NCI-H748 (cell line): ENCODE measurements around the gene CSNK2B.

Experiments used
- DNase-seq: peaks from one replicate; lab custom pipeline; 2025; ENCODE audit not compliant: unreplicated experiment; lab: John Stamatoyannopoulos, UW

Gene CSNK2B

DNA sequence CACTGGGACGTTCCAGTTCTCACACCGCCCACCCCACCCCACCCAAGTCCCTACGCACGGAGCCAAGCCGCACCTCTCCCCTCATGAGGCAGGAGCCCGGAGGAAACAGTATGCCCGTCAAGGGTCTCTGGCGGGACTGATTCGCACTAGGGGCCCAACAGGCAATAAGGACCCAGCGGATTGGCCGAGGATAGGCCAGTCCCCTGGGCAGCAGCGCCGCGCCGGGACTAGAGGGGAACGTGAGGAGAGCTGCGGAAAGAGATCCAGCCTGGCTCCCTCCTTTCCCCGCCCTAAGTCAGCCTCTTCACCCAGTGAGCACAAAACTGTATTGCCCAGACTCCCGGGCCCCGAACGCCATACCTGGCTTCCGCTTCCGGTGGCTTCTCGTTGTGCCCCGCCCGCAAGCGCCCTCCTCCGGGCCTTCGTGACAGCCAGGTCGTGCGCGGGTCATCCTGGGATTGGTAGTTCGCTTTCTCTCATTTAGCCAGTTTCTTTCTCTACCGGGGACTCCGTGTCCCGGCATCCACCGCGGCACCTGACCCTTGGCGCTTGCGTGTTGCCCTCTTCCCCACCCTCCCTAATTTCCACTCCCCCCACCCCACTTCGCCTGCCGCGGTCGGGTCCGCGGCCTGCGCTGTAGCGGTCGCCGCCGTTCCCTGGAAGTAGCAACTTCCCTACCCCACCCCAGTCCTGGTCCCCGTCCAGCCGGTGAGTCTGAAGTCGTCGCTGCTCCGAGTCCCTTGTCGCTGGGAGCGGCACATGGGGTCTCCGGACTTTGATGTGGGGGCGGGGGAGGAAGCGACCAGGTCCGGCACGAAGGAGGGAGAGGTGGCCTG, at the start of gene CSNK2B:
CSNK2B (plus strand) TSS at position 580 of the 836 bp plus-strand sequence. CDS start 752 bp downstream, outside the sequence.
- peak; percentile 99 for DNase-seq

DNA sequence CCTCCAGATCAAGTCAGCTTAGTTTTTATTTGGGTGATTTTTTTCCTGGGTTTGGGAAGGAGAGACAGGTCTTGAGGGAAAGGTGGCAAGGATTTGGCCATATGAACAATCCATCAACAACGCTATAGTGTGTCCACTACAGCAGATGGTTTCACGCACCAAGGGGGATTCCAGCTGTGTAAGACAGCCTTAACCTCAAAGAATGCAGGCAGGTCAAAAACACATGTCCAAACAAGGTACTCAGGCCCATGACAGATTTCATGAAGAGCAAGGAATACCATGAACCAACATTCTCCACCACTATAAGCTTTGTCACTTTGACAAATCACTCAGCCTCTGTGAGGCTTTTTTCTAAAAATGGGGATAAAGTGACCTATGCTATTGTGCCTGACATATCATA, 48.9 kb upstream of the CSNK2B start:
- DNase-seq = no peak

DNA sequence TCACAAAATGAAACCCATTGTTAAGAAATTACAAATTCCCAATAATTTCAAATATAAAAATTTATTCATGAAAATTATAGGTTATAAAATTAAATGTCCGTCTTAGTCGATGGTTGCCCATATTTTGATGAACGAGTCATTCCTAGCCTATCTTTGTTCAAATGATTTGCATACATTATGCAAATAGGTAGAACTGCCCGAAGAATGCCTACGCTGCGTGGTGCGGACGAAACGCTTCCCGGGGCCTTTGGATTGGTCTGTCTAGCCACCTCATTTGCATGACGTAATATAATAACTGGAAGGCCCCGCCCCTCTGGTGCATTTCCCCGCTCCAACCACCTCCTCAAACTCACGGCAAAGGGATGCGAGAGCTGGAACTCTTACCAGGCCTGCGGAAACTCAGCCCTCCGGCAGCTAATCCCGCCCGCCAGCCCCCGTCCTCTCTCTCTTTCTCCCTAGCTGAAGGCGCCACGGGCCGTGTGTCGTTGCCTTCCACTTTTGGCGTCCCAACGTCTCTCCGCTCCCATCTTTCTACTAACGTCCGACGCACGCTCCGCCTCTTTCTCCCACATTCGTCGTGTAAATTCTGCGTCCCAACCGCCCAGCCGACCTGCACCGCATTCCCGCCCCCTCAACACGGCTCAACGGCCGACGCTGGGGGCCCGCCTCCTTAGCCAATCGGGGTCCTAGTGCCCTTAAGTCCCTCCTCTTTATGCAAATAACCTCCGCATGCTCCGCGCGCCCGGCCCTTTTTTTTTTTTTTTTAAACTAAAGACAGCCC, 45.9 kb upstream of the CSNK2B start:
- DNase-seq = peak; percentile 100

DNA sequence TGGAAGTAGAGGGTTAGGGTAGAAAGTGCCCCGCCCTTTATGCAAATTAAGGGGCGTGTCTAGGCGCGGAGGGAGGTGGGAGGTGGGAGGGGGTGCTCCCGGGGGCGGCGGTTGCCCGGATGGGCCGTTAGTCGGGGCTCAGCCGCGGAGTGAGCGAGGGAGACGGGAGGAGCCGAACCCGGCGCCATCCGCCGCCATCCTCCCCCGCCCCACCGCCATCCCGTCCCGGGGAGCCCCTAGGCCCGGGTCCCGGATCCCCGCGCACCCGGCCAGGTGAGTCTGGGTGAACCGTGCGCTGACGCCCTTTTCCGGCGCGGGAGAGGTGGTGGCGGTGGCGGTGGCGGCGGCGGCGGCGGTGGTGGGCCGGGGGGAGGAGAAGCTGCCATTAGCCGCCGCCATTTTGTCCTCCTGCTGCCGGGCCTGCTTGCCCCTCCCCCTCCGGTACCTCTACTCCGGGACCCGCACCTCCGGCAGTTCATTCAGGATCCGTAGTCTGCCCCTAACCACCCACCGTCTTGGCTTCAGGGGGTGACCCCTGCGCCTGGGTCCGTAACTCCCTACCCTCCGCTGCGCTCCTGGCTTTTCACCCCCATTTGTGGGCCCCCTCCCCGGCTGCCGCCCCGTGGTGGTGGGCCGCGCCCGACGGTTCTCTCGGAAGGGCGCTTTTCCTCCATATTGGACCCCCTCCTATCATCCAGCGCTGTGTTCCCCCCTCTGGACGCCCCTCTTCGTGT, 45.1 kb upstream of the CSNK2B start, which contains the start of gene PRRC2A:
PRRC2A (plus strand) TSS at position 130 of the 734 bp plus-strand sequence. CDS start 2,075 bp downstream, outside the sequence.
- peak; percentile 91 for DNase-seq

DNA sequence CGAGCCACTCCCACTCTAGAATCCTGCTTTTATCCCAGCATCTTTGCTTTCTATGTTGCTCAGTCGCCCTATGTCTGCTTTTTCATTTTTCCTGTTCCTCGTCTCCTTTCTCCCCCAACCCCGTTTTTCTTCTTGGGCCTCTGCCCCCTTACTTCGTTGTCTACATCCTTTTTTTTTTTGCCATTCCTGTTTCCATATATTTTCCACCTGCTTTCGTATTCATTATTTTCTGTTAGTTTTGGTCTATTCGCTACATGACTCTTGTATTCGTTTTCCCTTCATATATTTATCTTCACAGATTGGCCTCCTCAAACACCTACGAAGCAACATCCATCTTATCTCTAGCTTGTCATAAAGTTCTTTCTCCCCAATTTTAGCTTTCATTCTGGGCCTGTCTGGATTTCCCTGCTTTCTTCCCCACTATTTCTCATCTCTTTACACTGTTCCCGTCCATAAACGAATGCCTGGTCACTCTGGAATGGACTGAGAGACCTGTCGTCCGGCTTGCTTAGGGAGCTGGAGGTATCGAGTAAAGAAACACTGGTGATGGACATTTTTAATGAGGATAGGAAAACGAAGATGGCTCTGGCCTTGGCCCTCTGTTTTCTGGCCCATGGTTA, 44.5 kb upstream of the CSNK2B start:
- peak; percentile 23 for DNase-seq

DNA sequence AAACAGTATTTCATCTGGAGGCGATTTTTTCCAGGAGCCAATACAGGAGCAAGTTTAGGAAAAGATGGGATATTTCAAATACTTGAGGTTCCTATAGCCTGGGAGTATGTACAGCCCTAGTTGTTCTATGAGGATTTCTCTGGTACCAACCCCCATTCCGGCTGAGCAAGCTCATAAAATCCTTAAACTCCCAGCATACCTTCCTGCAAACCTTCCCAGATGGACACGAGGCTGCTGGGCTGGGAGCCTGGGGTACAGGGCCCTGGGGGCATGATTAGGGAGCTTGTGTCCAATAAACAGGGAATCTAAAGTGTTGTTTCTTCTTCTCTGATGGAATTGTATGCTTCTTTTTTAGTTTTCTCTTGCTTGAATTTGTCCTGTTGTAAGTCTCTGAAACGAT, 43.9 kb upstream of the CSNK2B start:
- no peak for DNase-seq

DNA sequence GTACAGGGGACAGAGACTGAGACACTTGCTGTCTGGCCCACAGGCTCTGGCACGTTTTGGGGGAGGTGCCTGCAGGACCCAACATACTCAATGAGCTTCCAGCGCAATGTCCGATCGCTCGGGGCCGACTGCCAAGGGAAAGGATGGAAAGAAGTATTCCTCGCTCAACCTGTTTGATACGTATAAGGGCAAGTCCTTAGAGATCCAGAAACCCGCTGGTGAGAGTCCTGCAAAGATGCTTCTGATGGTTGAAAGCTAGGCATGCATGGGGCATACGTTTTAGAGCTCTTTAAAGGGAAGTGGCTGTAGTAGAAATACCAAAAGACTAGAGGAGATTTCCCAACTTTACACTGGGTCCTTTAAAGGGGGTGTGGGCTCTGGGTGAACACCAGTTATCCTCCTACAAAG, 43.2 kb upstream of the CSNK2B start:
- no peak for DNase-seq

DNA sequence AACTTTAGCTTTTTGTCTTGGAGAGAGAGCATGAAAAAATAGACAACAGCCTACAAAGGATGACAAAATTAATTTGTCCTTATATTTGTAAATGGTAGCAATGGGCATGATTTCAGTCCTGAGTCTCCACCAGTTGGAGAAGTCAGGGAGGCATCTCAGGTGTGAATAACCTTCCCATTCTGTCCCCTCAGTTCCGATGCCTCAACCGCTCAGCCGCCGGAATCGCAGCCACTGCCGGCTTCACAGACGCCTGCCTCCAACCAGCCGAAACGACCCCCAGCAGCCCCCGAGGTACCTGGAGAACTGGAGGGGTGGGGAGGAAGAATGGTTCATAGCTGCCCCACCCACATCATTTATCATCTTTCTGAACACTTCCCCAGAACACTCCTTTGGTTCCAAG, 41.8 kb upstream of the CSNK2B start:
- DNase-seq = no peak

DNA sequence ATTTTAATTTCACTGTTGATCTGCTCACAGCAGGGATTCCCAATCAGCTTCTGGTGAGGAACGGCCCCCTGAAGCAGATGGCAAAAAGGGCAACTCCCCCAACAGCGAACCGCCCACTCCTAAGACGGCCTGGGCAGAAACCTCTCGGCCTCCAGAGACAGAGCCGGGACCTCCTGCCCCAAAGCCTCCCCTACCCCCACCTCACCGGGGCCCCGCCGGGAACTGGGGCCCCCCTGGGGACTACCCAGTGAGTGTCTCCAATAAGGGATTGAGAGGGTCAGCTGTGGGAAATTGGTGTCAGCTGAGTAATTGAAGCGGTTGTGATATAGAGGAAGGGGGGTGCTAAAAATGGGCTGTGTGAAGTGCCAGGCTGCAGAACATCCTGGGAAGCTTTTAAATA, 38.9 kb upstream of the CSNK2B start:
- no peak for DNase-seq

DNA sequence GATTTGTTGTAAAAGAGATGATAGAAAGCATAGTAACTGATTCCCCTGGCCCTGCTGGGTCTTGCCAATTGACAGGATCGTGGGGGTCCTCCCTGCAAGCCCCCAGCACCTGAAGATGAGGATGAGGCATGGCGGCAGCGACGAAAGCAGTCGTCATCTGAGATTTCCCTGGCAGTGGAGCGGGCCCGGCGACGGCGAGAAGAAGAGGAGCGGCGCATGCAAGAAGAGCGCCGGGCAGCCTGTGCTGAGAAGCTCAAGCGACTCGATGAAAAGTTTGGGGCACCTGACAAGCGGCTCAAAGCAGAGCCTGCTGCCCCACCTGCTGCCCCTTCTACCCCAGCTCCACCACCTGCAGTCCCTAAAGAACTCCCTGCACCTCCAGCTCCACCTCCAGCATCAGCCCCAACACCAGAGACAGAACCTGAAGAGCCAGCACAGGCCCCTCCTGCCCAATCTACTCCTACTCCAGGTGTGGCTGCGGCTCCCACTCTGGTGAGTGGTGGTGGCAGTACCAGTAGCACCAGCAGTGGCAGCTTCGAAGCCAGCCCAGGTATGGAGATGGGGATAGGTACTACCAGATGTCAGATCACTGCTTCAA, 38.1 kb upstream of the CSNK2B start:
- no peak for DNase-seq

DNA sequence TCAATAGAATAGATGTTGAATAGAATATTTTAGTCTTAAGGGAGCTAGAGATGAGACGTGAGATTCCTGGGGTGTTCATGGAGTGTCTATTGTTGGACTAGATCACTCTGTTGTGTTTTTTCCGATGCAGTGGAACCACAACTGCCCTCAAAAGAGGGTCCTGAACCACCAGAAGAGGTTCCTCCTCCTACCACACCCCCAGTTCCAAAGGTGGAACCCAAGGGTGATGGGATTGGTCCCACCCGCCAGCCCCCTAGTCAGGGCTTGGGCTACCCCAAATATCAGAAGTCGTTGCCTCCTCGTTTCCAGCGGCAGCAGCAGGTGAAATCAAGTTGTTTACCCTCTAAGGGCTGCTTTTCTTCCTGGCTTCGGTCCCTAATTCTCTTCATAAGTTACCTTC, 36.9 kb upstream of the CSNK2B start:
- DNase-seq = no peak

DNA sequence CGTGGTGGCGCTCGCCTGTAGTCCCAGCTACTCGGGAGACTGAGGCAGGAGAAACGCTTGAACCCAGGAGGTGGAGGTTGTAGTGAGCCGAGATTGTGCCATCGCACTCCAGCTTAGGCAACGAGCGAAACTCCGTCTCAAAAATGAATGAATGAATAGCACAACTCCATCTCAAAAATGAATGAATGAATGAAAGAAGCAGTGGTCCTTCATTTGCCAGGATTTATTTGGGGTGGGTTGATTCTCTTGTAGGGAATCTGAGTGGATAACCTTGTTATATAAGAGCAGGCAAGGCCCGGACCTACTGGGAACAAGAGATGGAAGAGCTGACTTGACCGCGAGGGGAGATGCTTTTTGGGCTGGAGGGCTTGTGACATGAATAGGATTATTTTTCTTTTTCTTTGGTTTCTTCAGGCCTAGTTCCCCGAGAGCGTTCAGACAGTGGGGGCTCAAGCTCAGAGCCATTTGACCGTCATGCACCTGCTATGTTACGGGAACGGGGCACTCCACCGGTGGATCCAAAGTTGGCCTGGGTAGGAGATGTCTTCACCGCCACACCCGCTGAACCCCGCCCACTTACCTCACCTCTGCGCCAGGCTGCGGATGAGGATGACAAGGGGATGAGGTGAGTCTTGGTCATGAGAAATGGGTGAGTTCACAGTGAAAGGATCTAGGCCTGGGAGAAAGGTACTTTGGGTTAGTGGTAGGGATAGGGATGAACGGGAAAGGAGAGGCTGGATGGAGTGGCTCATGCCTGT, 35.5 kb upstream of the CSNK2B start:
- no peak for DNase-seq

DNA sequence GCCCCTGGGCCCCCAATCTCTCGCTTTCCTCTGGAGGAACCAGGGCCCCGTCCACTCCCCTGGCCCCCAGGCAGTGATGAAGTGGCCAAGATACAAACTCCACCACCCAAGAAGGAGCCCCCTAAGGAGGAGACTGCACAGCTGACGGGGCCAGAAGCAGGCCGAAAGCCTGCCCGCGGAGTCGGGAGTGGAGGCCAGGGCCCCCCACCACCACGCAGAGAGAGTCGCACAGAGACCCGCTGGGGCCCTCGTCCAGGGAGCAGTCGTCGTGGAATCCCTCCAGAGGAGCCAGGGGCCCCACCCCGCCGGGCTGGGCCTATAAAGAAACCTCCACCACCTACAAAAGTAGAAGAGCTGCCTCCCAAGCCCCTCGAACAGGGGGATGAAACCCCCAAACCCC, 34.7 kb upstream of the CSNK2B start:
- no peak for DNase-seq

DNA sequence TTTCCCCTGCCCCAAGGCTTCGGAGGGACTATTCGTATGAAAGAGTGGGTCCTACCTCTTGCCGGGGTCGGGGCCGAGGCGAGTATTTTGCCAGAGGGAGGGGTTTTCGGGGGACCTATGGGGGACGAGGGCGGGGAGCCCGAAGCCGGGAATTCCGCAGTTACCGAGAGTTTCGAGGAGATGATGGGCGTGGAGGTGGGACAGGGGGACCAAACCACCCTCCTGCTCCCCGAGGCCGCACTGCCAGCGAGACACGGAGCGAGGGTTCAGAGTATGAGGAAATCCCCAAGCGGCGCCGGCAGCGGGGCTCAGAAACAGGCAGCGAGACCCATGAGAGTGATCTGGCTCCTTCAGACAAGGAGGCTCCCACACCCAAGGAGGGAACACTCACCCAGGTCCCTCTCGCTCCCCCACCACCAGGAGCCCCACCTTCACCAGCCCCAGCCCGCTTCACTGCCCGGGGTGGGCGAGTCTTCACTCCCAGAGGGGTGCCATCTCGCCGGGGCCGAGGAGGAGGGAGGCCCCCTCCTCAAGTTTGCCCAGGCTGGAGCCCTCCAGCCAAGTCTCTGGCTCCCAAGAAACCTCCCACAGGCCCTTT, 34.1 kb upstream of the CSNK2B start:
- DNase-seq = no peak

DNA sequence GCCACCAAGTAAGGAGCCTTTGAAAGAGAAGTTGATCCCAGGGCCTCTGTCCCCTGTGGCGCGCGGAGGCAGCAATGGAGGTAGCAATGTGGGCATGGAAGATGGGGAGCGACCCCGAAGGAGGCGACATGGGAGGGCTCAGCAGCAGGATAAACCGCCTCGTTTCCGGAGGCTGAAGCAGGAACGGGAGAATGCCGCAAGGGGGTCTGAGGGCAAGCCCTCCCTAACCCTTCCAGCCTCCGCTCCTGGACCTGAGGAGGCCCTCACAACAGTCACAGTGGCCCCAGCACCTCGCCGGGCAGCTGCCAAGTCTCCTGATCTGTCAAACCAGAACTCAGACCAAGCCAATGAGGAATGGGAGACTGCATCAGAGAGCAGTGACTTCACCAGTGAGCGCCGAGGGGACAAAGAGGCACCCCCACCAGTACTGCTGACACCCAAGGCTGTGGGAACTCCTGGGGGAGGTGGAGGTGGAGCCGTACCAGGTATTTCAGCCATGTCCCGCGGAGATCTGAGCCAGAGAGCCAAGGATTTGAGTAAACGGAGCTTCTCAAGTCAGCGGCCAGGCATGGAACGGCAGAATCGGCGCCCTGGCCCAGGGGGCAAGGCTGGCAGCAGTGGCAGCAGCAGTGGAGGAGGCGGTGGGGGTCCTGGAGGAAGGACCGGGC, 33.5 kb upstream of the CSNK2B start:
- no peak for DNase-seq

DNA sequence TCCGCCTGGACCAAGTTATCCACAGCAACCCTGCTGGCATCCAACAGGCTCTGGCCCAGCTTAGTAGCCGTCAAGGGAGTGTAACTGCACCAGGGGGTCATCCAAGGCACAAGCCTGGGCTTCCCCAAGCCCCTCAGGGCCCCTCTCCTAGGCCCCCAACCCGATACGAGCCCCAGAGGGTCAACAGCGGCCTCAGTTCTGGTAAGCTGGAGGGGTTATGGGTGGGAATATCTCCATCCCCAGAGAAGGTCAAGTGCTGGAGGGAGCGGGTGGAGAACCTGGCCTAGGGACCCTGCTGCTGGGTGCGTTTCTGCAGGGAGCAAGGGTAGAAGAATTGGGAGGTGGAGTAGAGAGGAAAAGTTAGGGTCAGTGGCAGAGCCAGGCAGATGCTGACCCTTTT, 32.4 kb upstream of the CSNK2B start:
- DNase-seq = no peak

DNA sequence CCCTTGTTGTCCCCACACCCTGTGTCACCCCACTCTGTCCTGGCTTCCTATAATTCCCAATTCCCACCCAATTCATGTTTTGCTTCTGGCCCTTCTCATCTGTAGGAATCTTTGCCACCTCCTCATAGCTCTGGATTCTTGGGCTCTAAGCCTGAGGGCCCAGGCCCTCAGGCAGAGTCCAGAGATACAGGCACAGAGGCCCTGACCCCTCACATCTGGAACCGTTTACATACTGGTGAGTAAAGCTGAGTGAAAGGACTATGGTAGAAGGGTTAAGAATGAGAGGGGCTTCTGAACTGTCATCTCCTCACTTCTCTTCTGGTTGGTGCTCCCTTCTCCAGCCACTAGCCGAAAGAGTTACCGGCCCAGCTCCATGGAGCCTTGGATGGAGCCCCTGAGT, 31.7 kb upstream of the CSNK2B start:
- DNase-seq = no peak

DNA sequence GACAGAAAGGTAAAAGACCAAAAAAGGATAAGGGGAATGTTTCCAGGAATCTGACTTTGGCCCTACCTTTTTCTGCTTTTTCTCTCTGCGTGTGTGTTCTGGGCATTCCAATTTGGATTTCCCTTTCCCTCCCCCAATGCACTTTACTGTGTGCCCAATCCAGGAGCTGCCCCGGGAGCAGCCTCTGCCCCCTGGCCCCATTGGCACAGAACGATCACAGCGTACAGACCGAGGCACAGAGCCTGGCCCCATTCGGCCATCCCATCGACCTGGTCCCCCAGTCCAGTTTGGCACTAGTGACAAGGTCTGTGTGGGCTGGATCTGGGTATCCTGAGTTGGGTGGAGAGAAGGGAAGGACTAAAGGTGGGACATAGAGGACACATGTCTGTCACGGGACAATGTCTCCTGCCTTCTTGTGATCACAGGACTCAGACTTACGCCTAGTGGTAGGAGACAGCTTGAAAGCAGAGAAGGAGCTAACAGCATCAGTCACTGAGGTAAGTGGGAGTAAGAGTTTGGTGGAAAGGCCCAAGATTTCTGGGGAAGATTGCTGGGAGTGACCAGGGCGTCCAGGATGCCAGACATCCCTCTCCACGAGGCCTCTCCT, 30.8 kb upstream of the CSNK2B start:
- DNase-seq = no peak
